Trophoblast cell (in vitro differentiated cells and primary cell): ENCODE measurements around the gene MYO3A.

Experiments
- DNase-seq, 2 donors: peaks; one replicate each; pipeline ENCODE4 v3.0.0-alpha.2; 2016
- H2AFZ ChIP-seq: 2 replicates; pipeline ENCODE4 v1.6.1; 2013; ENCODE audit warnings: low read length, moderate library complexity, mild to moderate bottlenecking; ENCODE audit not compliant: insufficient read depth, poor library complexity
- H2AK5ac ChIP-seq: 2 replicates; pipeline ENCODE4 v1.6.1; 2013; ENCODE audit warnings: mild to moderate bottlenecking, low read length
- H2BK120ac ChIP-seq: 2 replicates; pipeline ENCODE4 v1.6.1; 2013; ENCODE audit warnings: low read length, mild to moderate bottlenecking, moderate library complexity; ENCODE audit not compliant: insufficient read depth, poor library complexity
- H2BK12ac ChIP-seq: 2 replicates; pipeline ENCODE4 v1.6.1; 2013; ENCODE audit warnings: mild to moderate bottlenecking, low read length, moderate library complexity
- H2BK5ac ChIP-seq: 2 replicates; pipeline ENCODE4 v1.6.1; 2013; ENCODE audit warnings: low read length, low read depth, moderate library complexity, mild to moderate bottlenecking; ENCODE audit not compliant: poor library complexity
- H3K14ac ChIP-seq: 2 replicates; pipeline ENCODE4 v1.6.1; 2013; ENCODE audit warnings: mild to moderate bottlenecking, low read length
- H3K18ac ChIP-seq: 2 replicates; pipeline ENCODE4 v1.6.1; 2013; ENCODE audit warnings: mild to moderate bottlenecking, low read length
- H3K23ac ChIP-seq: 2 replicates; pipeline ENCODE4 v1.6.1; 2013; ENCODE audit warnings: low read length
- H3K27ac ChIP-seq: 2 replicates; pipeline ENCODE4 v1.5.1; 2013; ENCODE audit warnings: low read depth, mild to moderate bottlenecking, inconsistent platforms, low read length, moderate library complexity
- H3K27me3 ChIP-seq: 2 replicates; pipeline ENCODE4 v1.6.1; 2013; ENCODE audit warnings: inconsistent platforms, mild to moderate bottlenecking, low read length, moderate library complexity; ENCODE audit not compliant: insufficient read depth
- H3K36me3 ChIP-seq, 2 experiments: 1 replicate in 1 of 2; 2 replicates in 1 of 2; pipeline ENCODE4 v1.6.1; 2013; ENCODE audit warnings: low read length in 2 of 2, mild to moderate bottlenecking in 2 of 2, moderate library complexity in 1 of 2; ENCODE audit not compliant: insufficient read depth in 2 of 2, control insufficient read depth in 1 of 2
- H3K4ac ChIP-seq: 2 replicates; pipeline ENCODE4 v1.6.1; 2013; ENCODE audit warnings: low read depth, mild to moderate bottlenecking, low read length, moderate library complexity
- H3K4me1 ChIP-seq, 2 experiments: 1 replicate in 1 of 2; 2 replicates in 1 of 2; pipeline ENCODE4 v1.6.1; 2013; ENCODE audit warnings: low read length in 2 of 2, mild to moderate bottlenecking in 2 of 2, moderate library complexity in 1 of 2; ENCODE audit not compliant: insufficient read depth in 2 of 2, control insufficient read depth in 1 of 2
- H3K4me2 ChIP-seq: 2 replicates; pipeline ENCODE4 v1.6.1; 2013; ENCODE audit warnings: inconsistent platforms, mild to moderate bottlenecking, low read length, moderate library complexity
- H3K4me3 ChIP-seq: 2 replicates; pipeline ENCODE4 v1.5.1; 2013; ENCODE audit warnings: mild to moderate bottlenecking, low read depth, low read length, inconsistent platforms
- H3K79me1 ChIP-seq: one replicate; pipeline ENCODE4 v1.6.1; 2013; ENCODE audit warnings: low read length
- H3K79me2 ChIP-seq: 2 replicates; pipeline ENCODE4 v1.6.1; 2013; ENCODE audit warnings: low read length, mild to moderate bottlenecking; ENCODE audit not compliant: control insufficient read depth, insufficient read depth, poor library complexity
- H3K9ac ChIP-seq: 2 replicates; pipeline ENCODE4 v1.6.1; 2013; ENCODE audit warnings: mild to moderate bottlenecking, low read length
- H3K9me3 ChIP-seq: 2 replicates; pipeline ENCODE4 v1.6.1; 2013; ENCODE audit warnings: low read depth, mild to moderate bottlenecking, control low read depth, inconsistent platforms, low read length; ENCODE audit not compliant: insufficient read depth
- H4K12ac ChIP-seq: 2 replicates; pipeline ENCODE4 v1.6.1; 2013; ENCODE audit warnings: low read depth, mild to moderate bottlenecking, low read length, moderate library complexity
- H4K8ac ChIP-seq: 2 replicates; pipeline ENCODE4 v1.6.1; 2013; ENCODE audit warnings: low read depth, mild to moderate bottlenecking, low read length, moderate library complexity
- H4K91ac ChIP-seq: one replicate; pipeline ENCODE4 v1.6.1; 2013; ENCODE audit warnings: low read depth, mild to moderate bottlenecking, low read length, moderate library complexity
- WGBS: extraction: QIAGEN DNeasy Blood & Tissue Kit; methylation state at CpG from one replicate; pipeline ENCODE4 v1.1.7; 2013; ENCODE audit warnings: missing lambda C conversion rate; ENCODE audit not compliant: insufficient read length, insufficient coverage; ENCODE audit errors: extremely low coverage; 5-methylcytosine and 5-hydroxymethylcytosine counted together

The MYO3A gene

DNA sequence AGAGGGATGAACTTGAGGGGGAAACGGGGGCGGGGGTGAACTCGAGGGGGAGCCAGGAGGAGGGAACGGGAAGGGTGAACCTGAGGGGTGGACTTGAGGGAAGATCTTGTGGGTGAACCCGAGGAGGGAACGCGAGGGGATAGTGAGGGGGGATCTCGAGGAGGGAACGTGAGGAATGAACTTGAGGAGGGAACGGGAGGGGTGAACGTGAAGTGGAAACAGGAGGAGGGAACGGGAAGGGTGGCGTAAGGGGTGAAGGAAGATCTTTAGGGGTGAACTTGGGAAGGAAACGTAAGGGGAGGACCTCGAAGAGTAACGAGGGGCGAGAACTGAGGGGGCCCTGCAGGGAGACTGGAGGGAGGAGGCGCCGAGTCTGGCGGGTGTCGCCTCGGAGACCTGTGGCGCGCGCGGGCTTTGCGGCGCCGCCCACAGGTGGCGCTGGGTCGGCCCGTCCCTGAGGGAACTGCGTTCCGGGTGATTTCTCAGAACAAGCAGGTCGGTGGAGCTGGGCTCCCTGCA, 651 bp downstream of the MYO3A start:
- no peaks in the 10 kb centered on the region for H3K9me3 ChIP-seq
- H2AK5ac ChIP-seq, result no peak overlapping the region

DNA sequence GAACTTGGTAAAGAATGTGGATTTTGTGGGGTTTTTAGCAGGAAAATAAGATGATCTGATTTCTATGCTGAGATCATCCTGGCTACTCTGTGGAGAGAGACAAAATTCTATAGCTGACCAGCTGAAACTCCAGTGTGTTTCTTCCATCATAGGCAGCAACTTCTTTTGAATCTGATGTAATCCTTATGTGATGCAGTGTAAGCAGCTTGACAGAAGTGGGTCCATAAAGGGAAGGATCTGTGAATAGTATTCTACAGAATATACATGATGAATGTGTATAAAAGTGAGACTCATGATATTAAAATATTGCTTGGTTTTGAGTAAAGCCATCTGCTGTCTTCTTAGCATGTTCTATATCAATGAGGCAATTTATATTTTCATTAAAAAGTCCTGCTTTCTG, 4.4 kb downstream of the MYO3A start:
- Histone ChIP-seq H4K12ac (no peak overlapping the region), H2AFZ (no peak overlapping the region), H3K18ac (no peak overlapping the region), H3K27ac (no peak overlapping the region), H3K9me3 (no peaks in the 10 kb centered on the region), H3K79me2 (no peaks in the 10 kb centered on the region), H4K91ac (no peak overlapping the region), H3K23ac (no peak overlapping the region), H3K4me3 (no peak overlapping the region), H3K4ac (no peak overlapping the region), H2BK12ac (no peak overlapping the region), H2AK5ac (no peak overlapping the region), H3K4me1 (peaks cover 0 to 2% of the 10 kb centered on the region in 2 experiments), H3K36me3 (no peaks in the 10 kb centered on the region), H3K79me1 (no peaks in the 10 kb centered on the region), H2BK120ac (no peak overlapping the region), H3K27me3 (no peaks in the 10 kb centered on the region), H4K8ac (no peak overlapping the region), H3K4me2 (no peak overlapping the region), H2BK5ac (no peak overlapping the region), H3K9ac (no peak overlapping the region), H3K14ac (no peak overlapping the region)
- DNase-seq, result no peak

More for the DNA sequence above, 651 bp downstream of the MYO3A start:
- WGBS, result no CpG with 5 or more reads among the region's 35 CpGs
- Histone ChIP-seq H3K18ac (no peak overlapping the region), H3K4me3 (peak overlapping the region; percentile 70), H3K4me2 (peak overlapping the region; percentile 91), H3K27me3 (no peaks in the 10 kb centered on the region), H4K12ac (peak overlapping the region; percentile 28), H3K4ac (no peak overlapping the region), H4K8ac (no peak overlapping the region), H3K4me1 (peaks cover 0 to 2% of the 10 kb centered on the region in 2 experiments), H4K91ac (no peak overlapping the region), H2BK120ac (peak overlapping the region; percentile 1), H3K23ac (no peak overlapping the region), H2AFZ (peak overlapping the region; percentile 66), H3K14ac (no peak overlapping the region), H3K27ac (no peak overlapping the region), H3K36me3 (no peaks in the 10 kb centered on the region), H2BK5ac (peak overlapping the region; percentile 4), H2BK12ac (no peak overlapping the region), H3K79me1 (no peaks in the 10 kb centered on the region), H3K9ac (no peak overlapping the region), H3K79me2 (no peaks in the 10 kb centered on the region)
- DNase-seq, result peak; percentile 8 to 31

DNA sequence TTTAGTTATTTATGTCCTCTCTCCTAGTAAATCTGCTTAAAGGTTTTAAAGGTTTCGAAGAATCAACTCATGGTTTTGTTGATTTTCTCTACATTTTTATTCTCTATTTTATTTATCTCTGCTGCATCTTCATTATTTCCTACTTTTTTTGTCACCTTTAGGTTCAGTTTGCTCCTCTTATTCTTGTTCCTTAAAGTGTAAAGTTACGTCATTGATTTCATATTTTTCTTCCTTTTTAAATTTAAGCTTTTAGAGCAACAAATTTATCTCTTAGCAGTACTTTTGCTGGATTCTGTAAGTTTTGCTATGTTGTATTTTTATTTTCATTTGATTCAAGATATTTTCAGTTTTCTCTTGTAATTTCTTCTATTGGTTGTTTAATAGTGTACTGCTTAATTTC, 10.7 kb downstream of the MYO3A start:
- Histone ChIP-seq H3K79me2 (no peaks in the 10 kb centered on the region), H3K79me1 (no peaks in the 10 kb centered on the region), H2AFZ (no peak overlapping the region), H4K8ac (no peak overlapping the region), H3K36me3 (no peaks in the 10 kb centered on the region), H2BK5ac (no peak overlapping the region), H2BK12ac (no peak overlapping the region), H4K91ac (no peak overlapping the region), H3K23ac (no peak overlapping the region), H3K9ac (no peak overlapping the region), H3K4me1 (no peaks in the 10 kb centered on the region), H3K18ac (no peak overlapping the region), H3K4me3 (no peak overlapping the region), H2BK120ac (no peak overlapping the region), H3K27ac (no peak overlapping the region), H4K12ac (no peak overlapping the region), H3K4ac (no peak overlapping the region), H2AK5ac (no peak overlapping the region), H3K4me2 (no peak overlapping the region), H3K27me3 (no peaks in the 10 kb centered on the region), H3K9me3 (no peaks in the 10 kb centered on the region), H3K14ac (no peak overlapping the region)
- DNase-seq, result no peak
- WGBS, result no CpG with 5 or more reads among the region's 2 CpGs

DNA sequence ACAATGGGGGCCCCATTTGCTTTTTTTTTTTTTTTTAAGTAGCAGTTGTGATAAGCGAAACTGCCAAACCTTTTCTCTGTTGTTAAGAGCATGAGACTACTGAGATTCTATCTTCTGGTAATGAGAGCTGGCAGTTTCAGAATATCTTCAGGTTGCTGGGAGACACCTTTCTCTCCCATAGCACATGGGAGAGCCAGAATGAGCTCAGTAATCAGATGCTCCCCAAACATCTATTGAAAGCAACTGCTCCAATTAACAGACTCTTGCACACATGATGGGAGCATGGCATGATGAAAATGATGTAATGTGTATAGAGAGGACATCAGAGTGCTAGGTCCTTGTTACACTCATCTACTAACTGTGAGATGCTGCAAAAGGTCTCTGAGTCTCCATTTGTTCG, 18.8 kb downstream of the MYO3A start:
- Histone ChIP-seq H3K79me2 (no peaks in the 10 kb centered on the region), H3K4ac (no peak overlapping the region), H3K4me2 (no peak overlapping the region), H4K12ac (no peak overlapping the region), H3K23ac (no peak overlapping the region), H3K14ac (no peak overlapping the region), H2AK5ac (no peak overlapping the region), H3K79me1 (no peaks in the 10 kb centered on the region), H3K36me3 (no peaks in the 10 kb centered on the region), H2BK5ac (no peak overlapping the region), H3K9ac (no peak overlapping the region), H3K27ac (no peak overlapping the region), H3K4me3 (no peak overlapping the region), H3K4me1 (no peaks in the 10 kb centered on the region), H3K18ac (no peak overlapping the region), H2BK120ac (no peak overlapping the region), H4K8ac (no peak overlapping the region), H2AFZ (no peak overlapping the region), H2BK12ac (no peak overlapping the region), H3K27me3 (no peaks in the 10 kb centered on the region), H4K91ac (no peak overlapping the region), H3K9me3 (no peaks in the 10 kb centered on the region)
- WGBS, result no CpG with 5 or more reads among the region's 2 CpGs
- no peak for DNase-seq
